ENCODE measurements around the gene THRAP3. TPM values are rescaled to one million over a fixed set of nuclear protein-coding genes. Genes with fewer than 3 reads are reported as not detected.

THRAP3 gene
- total RNA-seq, 1 donor from 2014 or later, result 86.5 TPM

GRCh38 chr1:36320291-36320761, 96.1 kb downstream of the THRAP3 start:
- intact Hi-C loops (cut with DNase I), result loop anchor here (5.0 kb wide), 1 partner anchor 67 kb away; the partner anchor contains the start of gene STK40

GRCh38 chr1:36320767-36321118, 96.5 kb downstream of the THRAP3 start:
- no peak for DNase-seq (ENCODE audit: low spot score)
- intact Hi-C loops (cut with DNase I), result loop anchor here (5.0 kb wide), 1 partner anchor 67 kb away; the partner anchor contains the start of gene STK40

More at GRCh38 chr1:36320291-36320761, 96.1 kb downstream of the THRAP3 start:
- no peak for DNase-seq (ENCODE audit: low spot score)

GRCh38 chr1:36321119-36321951, 97.1 kb downstream of the THRAP3 start:
- intact Hi-C loops (cut with DNase I), result loop anchor here (5.0 kb wide), 1 partner anchor 66 kb away; the partner anchor contains the start of gene STK40
- DNase-seq (ENCODE audit: low spot score), result peak; percentile 88

GRCh38 chr1:36322041-36322785, 98.0 kb downstream of the THRAP3 start:
- intact Hi-C loops (cut with DNase I), result loop anchor here (2.0 to 5.0 kb wide), 2 partner anchors 15 to 65 kb away; partner anchors contain the start of genes SH3D21 and STK40
- DNase-seq (ENCODE audit: low spot score), result no peak

GRCh38 chr1:36322786-36323635, 98.8 kb downstream of the THRAP3 start:
- intact Hi-C loops (cut with DNase I), result loop anchor here (2.0 to 5.0 kb wide), 2 partner anchors 16 to 64 kb away; partner anchors contain the start of genes SH3D21 and STK40
- no peak for DNase-seq (ENCODE audit: low spot score)

GRCh38 chr1:36323636-36324352, 99.6 kb downstream of the THRAP3 start, which contains the start of gene EVA1B:
EVA1B (minus strand) TSS chr1:36323645; CDS start chr1:36323037, 608 bp downstream.
- DNase-seq (ENCODE audit: low spot score), result peak; percentile 90

GRCh38 chr1:36324353-36324703, 100.1 kb downstream of the THRAP3 start:
- intact Hi-C loops (cut with DNase I), result loop anchor here (5.0 kb wide), 1 partner anchor 63 kb away; the partner anchor contains the start of gene STK40
- no peak for DNase-seq (ENCODE audit: low spot score)

More at GRCh38 chr1:36323636-36324352, 99.6 kb downstream of the THRAP3 start, which contains the start of gene EVA1B:
- intact Hi-C loops (cut with DNase I), result loop anchor here (2.0 to 5.0 kb wide), 2 partner anchors 17 to 64 kb away; partner anchors contain the start of genes SH3D21 and STK40

- no peak for DNase-seq (ENCODE audit: low spot score)
- intact Hi-C loops (cut with DNase I), result no loop called here
Measured at GRCh38 chr1:36326499-36326898, 102.3 kb downstream of the THRAP3 start.

GRCh38 chr1:36327421-36328087, 103.3 kb downstream of the THRAP3 start:
- intact Hi-C loops (cut with DNase I), result no loop called here
- DNase-seq (ENCODE audit: low spot score), result no peak

- no peak for DNase-seq (ENCODE audit: low spot score)
- intact Hi-C loops (cut with DNase I), result no loop called here
Measured at GRCh38 chr1:36328088-36328480, 103.8 kb downstream of the THRAP3 start.

- DNase-seq (ENCODE audit: low spot score), result no peak
- intact Hi-C loops (cut with DNase I), result no loop called here
Measured at GRCh38 chr1:36328713-36329112, 104.5 kb downstream of the THRAP3 start.

GRCh38 chr1:36329817-36330216, 105.6 kb downstream of the THRAP3 start:
- intact Hi-C loops (cut with DNase I), result no loop called here
- no peak for DNase-seq (ENCODE audit: low spot score)

GRCh38 chr1:36330940-36331339, 106.7 kb downstream of the THRAP3 start:
- no peak for DNase-seq (ENCODE audit: low spot score)

GRCh38 chr1:36337830-36338229, 113.6 kb downstream of the THRAP3 start:
- DNase-seq (ENCODE audit: low spot score), result no peak
- intact Hi-C loops (cut with DNase I), result no loop called here

More at GRCh38 chr1:36330940-36331339, 106.7 kb downstream of the THRAP3 start:
- intact Hi-C loops (cut with DNase I), result no loop called here

- intact Hi-C loops (cut with DNase I), result no loop called here
- DNase-seq (ENCODE audit: low spot score), result no peak
Measured at GRCh38 chr1:36339215-36339614, 115.0 kb downstream of the THRAP3 start.

- no peak for DNase-seq (ENCODE audit: low spot score)
Measured at GRCh38 chr1:36339615-36340014, 115.4 kb downstream of the THRAP3 start.

GRCh38 chr1:36341626-36342320, 117.5 kb downstream of the THRAP3 start:
- DNase-seq (ENCODE audit: low spot score), result no peak
- intact Hi-C loops (cut with DNase I), result loop anchor here (2.0 kb wide), 1 partner anchor 79 kb away; no protein-coding TSS in a partner anchor

More at GRCh38 chr1:36339615-36340014, 115.4 kb downstream of the THRAP3 start:
- intact Hi-C loops (cut with DNase I), result no loop called here

Measured in cardiac septum (tissue), 1 donor.